GM21515 (cell line): ENCODE data around the gene CST3.
"Not testable (repeated sequence)": the region's sequence is repeated elsewhere in the genome, so short reads cannot be mapped to it uniquely, and the experiment has no call there.

ENCODE experiments used
- ATAC-seq: cut with Tn5 transposase; IDR thresholded peaks from one replicate; pipeline ENCODE4 v1.9.1; 2021; ENCODE audit not compliant: unreplicated experiment

The CST3 gene

DNA sequence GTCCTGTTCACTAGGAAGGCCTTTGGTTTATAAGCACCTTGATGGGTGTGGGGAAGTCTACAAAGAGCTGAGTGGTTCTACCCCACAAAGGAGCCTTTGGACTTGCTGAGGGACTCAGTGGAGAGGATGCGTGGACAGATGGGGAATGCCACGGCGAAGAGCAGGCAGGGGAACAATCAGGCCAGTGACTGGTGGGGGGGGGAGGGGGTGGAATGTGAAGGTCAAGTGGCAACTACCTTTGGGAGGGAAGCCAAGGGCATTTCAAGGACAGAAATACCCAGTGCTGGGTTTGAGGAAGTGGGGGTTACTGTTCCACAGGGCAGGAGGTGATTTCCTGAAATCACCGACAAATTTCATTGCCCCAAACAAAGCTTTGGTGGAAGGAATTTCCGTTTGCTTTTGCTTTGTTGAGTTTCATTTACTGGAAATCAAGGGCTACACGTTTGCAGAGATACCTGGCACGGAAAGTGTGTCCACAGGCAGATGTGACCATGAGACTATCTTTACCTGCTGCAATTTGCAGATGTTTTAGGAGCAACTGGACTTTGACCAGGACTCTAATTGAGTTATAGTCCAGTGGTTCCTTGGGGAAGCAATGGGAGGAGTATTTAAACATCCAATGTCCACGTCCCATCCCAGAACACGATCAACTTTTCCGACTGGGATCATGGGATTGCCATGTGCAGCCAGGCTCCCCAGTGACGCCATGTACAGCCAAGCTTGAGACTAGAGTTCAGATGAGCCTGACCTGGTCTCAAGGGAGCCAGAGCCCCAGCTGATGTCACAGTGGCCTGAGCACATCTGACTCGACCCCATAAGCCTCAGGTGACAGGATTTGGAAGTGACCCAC lies 8.0 kb downstream of the CST3 start:
- ATAC-seq = no peak

DNA sequence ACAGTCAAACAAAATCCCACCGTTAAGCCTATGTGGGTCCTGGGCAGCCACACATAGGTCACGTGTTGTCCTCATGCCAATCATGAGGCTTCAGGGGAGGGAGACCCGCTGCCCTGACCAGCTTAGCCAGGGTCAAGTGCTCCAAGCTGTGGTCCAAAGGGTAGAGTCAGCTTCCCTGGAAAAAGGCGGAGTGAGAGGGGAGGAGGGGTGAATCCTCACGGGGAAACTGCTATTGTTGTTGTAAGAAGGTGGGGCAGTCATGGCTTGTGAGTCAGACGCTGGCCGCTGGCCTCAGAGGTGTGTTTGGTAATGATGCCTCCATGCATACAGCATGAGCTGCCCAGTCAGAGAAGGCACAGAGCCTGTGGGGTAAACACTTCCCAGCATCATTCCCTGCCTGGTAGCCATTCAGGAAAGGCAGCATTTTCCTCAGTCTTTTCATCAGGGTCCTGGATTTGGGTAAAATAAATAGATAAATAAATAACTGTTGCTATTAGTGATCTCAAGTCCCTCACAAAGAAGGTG lies 8.7 kb downstream of the CST3 start:
- ATAC-seq = no peak

DNA sequence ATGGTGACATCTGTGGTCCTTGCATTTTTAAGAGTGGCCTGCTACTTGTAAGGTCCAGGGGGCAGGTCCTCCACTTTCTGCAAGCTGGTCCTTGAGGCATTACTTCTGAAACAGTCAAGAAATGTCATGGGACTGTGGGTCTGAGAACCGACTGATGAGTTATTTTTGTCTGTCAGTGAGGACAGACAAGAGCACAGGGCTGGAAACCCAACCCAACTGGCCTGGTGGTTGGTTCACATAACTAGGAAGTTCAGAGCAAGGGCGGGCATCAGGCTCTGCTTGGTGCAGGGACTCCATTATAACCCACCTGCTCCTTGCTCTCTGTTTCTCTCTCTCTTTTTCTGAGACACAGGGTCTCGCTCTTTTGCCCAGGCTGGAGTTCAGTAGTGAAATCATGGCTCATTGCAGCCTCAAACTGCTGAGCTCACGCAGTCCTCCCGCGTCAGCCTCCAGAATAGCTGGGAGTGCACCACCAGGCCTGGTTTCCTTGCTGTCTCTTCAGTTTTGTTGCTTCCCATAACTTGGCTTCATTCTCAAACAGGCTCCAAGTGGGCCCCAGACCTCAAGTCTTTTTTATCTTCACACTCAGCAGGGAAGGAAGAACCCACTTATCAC lies 9.2 kb downstream of the CST3 start:
- ATAC-seq = no peak

DNA sequence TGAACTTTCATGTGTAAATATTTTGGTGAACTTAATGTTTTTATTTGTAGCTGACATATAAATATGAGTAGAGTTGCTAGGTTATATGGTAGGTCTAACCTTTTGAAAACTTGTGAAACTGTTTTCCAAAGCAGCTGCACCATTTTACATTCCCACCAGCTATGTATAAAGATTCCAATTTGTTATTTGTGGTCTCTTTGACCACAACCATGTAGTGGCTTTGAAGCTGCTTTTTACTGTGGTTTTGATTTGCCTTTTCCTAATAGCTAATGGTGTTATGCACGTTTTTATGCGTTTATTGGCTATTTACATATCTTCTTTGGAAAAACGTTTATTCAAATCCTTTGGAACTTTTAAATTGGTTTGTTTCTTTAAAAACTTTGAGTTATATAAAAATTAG lies 10.3 kb downstream of the CST3 start:
- ATAC-seq = no peak

DNA sequence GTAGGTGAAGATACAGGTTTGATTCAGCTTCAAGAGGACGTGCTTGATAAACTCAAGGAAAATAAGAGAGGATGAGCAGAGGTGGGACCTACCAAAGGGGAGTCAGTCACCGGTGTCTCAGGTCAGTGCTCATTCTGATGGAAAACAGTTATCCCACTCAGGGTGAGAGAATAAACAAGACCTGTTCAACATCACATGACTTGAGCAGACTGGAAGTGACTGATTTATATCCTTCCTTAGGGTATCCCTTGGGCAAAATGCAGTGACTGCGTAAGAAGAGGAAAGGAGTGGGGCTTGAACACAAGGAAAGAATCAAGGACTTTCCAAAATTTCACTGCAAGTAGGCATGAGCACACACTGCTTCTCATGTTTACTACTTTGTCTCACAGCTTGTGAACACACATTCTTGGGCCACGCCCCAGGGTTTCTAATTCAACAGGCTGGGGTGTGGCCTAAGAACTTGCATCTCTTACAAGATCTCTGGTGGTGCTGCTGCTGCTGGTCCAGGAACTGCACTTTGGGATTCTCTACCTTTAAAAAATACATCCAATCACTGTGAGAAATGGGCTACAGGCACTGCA lies 11.6 kb downstream of the CST3 start:
- no peak for ATAC-seq

DNA sequence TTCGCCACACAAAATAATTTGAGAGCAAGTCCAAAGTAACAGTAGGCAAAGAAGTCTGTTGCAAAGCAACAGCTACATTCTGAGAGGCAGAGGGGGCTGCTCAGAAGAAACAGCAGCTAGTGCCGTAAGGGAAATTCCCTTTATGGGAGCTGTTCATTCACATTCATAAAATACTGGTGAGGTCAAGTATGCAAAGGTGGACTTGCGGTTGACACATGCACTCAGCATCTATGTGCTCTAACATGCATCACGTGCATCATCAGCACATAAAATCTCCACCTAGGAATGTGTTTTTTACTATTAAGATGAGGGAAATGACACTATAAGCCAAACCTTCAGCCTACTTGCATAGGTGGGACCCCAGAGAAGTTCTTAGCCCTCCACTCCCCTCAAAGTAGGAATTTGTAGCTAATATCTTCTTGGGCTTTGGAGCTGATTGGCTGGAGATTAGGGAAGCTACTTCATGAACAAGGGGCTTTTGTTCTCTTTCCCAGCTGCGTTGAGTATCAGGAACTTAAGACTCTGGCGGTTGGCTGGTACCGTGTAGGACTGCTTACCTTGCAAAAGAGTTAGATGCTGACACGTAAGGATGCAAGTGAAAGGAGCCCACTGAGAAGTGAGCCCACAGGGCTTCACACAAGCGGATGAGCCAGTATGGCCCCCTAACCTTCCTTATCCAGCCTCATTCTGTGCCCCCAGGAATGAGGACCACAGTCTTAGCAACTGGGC lies 12.4 kb downstream of the CST3 start:
- ATAC-seq = peak; percentile 49

DNA sequence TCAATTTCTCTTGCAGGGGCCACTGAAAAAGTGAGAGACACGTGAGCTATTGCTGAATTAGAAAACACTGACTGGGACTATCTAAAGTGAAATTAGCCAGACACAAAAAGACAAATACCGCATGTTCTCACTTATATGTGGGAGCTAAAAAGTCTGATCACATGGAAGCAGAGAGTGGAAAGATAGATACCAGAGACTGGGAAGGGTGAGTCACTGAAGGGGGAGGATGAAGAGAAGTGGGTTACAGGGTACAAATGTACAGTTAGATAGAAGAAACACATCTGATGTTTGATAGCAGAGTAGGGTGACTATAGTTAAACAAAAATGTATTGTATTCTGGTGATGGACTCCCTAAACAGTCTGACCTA lies 13.4 kb downstream of the CST3 start:
- ATAC-seq = no peak

DNA sequence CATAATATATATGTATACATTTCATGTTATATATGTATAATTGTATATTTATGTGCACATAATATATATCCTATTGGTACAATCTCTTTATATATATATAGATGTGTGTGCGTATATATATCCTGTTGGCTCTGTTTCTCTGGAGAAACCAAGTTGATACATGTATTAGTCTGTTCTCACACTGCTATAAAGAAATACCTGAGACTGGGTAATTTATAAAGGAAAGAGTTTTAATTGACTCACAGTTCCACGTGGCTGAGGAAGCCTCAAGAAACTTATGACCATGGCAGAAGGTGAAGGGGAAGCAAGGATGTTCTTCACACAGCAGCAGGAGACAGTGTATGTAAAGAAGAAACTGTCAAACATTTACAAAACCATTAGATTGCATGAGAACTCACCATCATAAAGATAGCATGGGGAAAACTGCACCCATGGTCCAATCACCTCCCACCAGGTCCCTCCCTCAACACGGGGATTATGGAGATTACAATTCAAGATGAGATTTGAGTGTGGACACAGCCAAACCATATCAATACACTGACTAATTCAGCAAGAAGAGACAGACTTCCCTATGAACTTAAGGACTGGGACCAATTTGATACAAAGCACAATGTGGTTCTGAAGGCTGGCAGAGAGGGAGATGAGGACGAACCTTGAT lies 14.0 kb downstream of the CST3 start:
- no peak for ATAC-seq

DNA sequence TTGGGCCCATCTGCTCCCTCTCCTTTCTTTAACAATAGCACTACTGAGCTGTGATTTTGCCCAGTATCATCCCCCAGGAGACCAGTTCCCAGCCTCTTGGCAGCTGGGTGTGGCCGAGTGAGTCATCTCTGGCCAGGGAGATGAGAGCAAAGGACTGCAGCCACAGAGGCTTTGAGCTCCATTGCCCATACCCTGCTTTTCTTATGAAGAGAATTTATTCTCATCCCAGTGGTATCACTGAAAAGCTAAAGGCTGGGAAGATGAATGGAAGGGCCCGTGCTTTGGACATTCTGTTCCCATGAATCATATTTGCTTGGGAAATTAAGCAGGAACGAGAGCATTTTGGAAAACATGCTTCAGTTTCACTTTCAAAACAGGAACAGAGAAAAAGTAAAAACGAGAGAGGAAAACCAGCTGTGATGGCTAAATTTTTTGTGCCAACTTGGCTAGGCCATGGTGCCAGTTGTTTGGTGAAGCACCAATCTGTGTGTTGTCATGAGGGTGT lies 14.9 kb downstream of the CST3 start:
- no peak for ATAC-seq

DNA sequence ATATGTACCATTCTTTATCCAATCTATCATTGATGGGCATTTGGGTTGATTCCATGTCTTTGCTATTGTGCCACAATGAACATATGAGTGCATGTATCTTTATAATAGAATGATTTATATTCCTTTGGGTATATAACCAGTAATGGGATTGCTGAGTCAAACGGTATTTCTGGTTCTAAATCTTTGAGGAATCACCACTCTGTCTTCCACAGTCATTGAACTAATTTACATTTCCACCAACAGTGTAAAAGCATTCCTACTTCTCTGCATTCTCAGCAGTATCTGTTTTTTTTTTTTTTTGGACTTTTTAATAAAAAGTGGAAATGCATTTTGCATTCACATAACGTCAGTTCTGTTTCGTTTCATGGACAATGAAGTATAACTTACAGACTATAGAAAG lies 15.4 kb downstream of the CST3 start:
- not testable (repeated sequence) for ATAC-seq

DNA sequence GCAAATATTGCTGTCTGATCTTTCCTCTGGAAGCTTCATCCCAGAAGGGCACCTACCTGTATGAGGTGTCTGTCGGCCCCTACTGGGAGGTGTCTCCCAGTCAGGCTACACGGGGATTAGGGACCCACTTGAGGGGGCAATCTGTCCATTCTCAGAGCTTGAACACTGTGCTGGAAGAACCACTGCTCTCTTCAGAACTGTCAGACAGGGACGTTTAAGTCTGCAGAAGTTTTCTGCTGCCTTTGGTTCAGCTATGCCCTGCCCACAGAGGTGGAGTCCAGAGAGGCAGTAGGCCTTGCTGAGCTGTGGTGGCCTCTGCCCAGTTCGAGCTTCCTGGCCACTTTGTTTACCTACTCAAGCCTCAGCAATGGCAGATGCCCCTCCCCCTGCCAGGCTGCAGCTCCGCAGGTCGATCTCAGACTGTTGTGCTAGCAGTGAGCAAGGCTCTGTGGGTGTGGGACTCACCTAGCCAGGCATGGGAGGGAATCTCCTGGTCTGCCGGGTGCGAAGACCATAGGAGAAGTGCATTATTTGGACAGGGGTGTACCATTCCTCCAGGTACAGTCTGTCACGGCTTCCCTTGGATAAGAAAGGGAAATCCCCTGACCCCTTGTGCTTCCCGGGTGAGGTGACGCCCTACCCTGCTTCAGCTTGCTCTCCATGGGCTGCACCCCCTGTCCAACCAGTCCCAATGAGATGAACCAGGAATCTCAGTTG lies 16.9 kb downstream of the CST3 start:
- not testable (repeated sequence) for ATAC-seq

DNA sequence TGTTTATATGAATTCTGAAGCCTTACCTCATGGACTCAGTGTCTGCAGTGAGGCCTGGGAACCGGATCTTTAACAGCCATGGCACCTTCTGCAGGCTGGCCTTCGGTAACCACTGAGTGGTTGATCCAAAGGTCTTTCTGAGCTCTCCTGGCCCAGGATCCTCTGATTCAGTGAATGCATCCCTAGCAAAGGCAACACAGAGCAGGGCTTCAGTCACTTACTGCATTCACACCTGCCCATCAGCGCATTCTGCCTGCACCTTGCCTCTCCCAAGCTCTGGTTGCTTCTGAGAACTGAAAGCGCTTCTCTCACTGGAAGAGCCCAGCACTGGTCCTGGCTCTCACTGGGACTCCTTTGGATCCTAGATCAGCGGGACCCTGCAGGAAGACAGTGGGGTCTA lies 23.6 kb downstream of the CST3 start:
- ATAC-seq = no peak

DNA sequence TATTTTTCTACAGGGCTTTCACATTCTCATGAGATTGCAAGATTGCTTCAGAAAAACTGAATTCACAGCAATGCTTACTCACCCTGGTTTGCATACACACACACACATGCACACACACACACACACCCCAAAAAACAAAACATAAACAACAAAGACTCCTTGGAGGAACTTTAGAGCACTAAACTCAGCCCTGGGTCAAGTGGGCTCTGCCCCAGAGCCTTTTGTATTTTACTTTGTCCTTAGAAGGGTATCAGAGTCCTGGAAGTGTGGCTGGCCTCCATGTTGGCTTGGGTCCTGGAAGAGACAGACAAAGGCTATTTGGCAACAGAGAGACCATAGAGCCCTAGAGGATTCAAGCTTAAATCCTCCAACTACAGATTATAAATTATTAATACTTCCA lies 24.1 kb downstream of the CST3 start:
- ATAC-seq = no peak

DNA sequence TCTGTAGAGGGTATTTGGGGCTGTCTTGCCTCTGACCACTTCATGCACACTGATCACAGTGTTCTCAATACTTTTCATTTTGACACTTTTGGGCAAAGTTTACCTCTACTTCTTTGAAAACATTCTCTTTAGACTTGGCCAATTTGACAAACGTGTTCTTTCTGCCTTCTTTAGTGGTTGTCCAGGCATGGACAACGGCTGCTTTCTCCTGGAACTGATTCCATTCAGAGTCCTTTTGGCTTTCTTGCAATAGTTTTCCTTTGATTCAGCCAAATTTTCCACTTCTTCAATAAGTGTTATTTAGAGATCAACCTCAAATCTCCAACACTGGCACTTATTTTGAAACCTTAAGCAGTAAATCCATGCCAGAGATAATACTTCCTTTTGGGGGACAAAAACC lies 25.4 kb downstream of the CST3 start:
- ATAC-seq = no peak

DNA sequence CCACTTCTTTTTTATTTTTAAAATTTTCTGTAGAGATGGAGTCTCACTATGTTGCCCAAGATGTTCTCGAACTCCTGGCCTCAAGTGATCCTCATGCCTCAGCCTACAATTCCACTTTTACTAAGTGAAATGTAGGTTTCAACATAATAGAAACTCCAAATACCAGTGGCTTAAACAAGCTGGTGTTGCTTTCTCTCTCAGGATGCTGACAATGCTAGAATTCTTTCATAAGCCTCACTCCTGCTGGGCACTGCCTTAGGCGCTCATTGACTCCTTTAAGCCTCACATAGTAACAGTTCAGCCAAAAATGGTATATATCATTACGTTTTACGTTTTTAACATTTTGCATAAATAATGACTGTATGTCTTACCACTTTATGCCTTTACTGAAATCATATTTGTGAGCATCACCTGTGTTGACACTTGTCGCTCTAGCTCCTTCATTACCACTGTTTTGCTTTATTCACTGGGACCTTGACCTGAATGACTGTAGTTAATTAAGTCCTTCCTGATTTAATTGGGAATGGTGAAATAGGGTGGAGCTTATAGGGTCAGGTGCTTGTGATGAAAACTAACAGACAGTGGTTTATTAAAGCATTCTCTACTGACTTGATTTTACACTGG lies 28.2 kb downstream of the CST3 start:
- no peak for ATAC-seq

DNA sequence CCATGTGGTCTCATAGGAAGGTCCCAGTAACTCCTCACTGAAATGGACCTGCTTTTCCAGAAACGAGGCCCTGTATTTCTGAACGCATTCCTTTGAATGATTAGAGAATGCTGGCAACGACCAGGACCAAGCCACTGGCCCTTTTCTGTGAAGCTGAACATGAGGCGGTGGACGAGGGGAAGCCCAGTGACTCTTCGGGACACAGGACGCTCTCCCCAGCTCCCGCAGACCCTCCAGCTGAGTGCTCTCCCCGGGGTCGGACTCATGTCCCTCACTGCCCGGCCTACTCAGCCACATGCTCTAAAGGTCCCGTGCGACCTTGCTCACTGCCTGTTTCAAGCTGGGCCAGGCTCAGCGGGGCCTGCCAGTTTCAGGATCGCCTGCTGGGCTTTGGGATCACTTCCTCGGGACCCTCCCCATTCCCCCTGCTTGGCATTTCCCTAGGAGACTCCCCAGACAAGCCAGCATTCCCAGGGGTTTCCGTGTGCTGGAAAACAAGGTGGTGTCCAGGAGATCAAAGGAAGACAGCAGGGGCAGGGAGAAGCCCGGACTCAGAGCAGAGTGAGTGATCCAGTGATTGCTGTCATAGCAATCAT lies 29.4 kb downstream of the CST3 start:
- no peak for ATAC-seq

DNA sequence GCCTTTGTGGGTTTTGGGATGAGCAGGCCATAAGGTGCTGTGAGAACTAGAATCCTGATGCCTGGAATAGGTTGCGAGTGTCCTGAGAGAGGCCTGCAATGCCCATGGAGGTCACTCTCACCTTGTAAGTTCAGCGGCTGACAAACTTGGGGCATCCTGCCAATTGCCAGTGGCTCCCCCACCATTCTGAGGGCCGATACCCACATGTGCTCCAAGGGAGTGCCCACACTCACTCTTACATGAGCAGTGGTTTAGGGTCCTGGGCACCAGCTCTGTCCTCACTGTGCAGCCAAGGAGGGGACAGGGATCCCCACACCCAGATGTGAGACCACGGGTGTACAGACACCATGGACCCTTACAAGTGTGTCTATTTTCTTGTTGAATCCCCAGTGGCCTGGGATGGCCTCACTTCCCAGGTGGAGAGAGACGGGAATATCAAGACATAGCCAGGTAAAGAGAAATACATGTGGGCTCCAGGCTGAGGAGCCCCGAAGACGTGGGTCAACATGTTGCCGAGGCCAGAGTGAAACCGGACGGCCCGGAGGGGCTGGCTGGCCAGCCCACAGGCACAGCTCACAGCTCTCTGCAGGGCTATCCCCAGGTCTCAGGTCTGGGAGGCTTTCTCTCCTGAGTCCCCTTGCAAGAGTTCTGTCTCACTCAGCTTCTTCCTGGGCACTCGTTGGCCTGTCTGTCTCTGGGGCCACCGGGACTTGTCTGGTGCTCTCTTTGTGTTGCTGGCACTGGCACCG lies 30.1 kb downstream of the CST3 start:
- ATAC-seq = no peak

DNA sequence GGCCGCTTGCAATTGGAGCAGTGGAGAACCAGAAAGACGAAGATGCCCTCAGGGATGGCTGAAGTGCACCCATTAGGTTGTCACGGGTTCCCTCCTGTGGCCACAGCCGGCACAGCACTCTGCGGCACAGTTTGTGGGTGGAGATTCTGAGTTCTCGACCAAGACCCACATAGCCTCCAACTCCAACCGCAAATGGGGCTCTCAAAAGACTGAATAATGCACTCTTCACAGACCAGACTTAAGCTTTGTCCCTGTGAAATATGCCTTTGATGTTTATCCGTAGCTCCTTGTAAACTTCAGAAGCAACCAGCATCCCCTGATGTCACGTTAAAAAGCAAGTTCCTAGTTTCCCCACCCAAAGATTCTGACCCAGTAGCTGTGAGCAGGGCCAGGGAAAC lies 31.1 kb downstream of the CST3 start:
- peak; percentile 80 for ATAC-seq
